GM12873 (cell line): ENCODE results near the gene RBM25.

Experiments
- TF ChIP-seq, protein P1 (sequence below): IDR thresholded peaks from 2 replicates; pipeline ENCODE4 v1.5.1; 2012; ENCODE audit warnings: low read depth, mild to moderate bottlenecking, moderate library complexity, low read length, control low read depth; ENCODE audit not compliant: insufficient read depth; ENCODE audit errors: missing control alignments

The RBM25 gene

DNA sequence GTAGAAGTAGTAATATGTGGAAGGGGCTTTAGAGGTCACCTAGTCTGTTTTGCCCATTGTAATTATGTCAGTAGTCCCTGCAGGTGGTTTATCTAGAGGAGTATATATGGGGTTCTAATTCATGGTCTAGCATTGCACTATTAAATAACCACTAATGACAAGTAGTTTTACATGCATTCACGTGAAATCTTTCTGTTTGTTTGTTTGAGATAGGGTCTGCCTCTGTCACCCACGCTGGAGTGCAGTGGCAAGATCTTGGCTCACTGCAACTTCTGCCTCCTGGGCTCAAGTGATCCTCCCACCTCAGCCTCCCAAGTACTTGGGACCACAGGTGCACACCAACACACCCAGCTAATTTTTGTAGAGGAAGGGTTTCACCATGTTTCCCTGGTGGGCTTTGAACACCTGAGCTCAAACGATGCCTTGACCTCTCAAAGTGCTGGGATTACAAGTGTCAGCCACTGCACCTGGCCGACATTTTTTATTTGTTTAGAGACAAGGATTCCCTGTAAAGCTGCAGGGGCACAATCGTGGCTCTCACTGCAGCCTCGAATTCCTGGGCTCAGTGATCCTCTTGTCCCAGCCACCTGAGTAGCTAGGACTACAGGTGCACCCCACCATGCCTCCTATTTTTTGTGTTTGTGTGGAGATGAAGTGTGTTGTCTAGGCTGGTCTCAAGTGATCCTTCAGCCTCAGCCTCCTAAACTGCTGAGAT is 66.0 kb downstream of the RBM25 start:
- TF ChIP-seq, protein P1, sequence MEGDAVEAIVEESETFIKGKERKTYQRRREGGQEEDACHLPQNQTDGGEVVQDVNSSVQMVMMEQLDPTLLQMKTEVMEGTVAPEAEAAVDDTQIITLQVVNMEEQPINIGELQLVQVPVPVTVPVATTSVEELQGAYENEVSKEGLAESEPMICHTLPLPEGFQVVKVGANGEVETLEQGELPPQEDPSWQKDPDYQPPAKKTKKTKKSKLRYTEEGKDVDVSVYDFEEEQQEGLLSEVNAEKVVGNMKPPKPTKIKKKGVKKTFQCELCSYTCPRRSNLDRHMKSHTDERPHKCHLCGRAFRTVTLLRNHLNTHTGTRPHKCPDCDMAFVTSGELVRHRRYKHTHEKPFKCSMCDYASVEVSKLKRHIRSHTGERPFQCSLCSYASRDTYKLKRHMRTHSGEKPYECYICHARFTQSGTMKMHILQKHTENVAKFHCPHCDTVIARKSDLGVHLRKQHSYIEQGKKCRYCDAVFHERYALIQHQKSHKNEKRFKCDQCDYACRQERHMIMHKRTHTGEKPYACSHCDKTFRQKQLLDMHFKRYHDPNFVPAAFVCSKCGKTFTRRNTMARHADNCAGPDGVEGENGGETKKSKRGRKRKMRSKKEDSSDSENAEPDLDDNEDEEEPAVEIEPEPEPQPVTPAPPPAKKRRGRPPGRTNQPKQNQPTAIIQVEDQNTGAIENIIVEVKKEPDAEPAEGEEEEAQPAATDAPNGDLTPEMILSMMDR = no peak

- TF ChIP-seq, protein P1 = no peak
These were observed 66.8 kb downstream of the RBM25 start for GRCh38 chr14:73125169-73125588.

- TF ChIP-seq, protein P1 = no peak
These were observed 67.4 kb downstream of the RBM25 start for GRCh38 chr14:73125746-73126145.

DNA sequence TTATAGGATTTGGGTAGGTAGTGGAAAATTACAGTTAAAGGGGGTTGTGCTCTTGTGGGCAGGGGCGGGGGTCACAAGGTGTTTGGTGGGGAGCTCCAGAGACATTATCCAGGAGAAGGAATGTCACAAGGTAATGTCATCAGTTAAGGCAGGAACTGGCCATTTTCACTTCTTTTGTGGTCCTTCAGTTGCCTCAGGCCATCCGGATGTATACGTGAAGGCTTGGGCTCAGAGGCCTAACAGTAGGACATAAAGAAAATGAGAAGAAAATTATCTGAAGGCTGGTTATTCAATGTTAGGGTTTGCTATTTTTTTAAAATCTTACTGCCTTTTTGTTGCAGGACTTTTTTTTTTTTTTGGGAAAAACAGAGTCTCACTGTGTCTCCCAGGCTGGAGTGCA is 75.5 kb downstream of the RBM25 start:
- TF ChIP-seq, protein P1 = no peak

GRCh38 chr14:73136085-73136386 is 77.7 kb downstream of the RBM25 start:
- TF ChIP-seq, protein P1 = no peak

DNA sequence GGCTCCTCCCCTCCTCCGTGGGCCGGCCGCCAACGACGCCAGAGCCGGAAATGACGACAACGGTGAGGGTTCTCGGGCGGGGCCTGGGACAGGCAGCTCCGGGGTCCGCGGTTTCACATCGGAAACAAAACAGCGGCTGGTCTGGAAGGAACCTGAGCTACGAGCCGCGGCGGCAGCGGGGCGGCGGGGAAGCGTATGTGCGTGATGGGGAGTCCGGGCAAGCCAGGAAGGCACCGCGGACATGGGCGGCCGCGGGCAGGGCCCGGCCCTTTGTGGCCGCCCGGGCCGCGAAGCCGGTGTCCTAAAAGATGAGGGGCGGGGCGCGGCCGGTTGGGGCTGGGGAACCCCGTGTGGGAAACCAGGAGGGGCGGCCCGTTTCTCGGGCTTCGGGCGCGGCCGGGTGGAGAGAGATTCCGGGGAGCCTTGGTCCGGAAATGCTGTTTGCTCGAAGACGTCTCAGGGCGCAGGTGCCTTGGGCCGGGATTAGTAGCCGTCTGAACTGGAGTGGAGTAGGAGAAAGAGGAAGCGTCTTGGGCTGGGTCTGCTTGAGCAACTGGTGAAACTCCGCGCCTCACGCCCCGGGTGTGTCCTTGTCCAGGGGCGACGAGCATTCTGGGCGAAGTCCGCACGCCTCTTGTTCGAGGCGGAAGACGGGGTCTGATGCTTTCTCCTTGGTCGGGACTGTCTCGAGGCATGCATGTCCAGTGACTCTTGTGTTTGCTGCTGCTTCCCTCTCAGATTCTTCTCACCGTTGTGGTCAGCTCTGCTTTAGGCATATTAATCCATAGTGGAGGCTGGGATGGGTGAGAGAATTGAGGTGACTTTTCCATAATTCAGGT is 78.3 kb downstream of the RBM25 start, which contains the start of gene PSEN1:
Gene PSEN1, plus strand, starts transcription at position 121 of the 839 bp plus-strand sequence. CDS start 11,513 bp downstream, outside the sequence.
- TF ChIP-seq, protein P1 = no peak

DNA sequence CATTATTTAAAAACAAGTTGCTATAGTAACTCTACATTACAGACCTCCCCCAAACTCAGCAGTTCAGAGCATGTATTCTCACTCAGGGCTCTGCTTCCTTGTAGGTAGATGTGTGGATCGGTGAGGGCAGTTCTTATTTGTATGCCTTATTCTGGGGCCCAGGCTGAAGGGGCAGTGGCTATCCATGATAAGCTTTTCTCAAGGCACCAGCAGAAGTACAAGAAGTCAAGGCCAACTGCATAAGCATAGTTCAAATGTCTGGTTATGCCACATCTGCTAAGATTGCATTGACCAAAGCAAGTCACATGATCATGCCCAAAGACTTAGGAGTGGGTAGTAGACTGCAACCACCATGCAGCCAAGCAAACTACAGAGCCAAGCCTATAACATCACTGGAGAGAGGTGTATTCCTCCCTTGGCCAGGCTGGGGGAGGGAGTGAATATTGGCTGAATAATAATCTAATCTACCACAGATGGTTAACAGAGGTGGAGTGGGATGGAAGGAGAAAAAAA is 82.5 kb downstream of the RBM25 start:
- TF ChIP-seq, protein P1 = no peak
